ENCODE results near the gene HIGD2B. TPM values are rescaled to one million over a fixed set of nuclear protein-coding genes. Genes with fewer than 3 reads are reported as not detected.
A peak's percentile ranks its signal among the peaks of the same experiment; 100 is the strongest.
"Not testable (repeated sequence)": the region's sequence is repeated elsewhere in the genome, so short reads cannot be mapped to it uniquely, and the experiment has no call there.

The HIGD2B gene
- total RNA-seq, 4 donors from 2014 or later: not detected

GRCh38 chr15:72671525-72671924 lies 14.5 kb downstream of the HIGD2B start:
- DNase-seq (ENCODE audit: low spot score): no peak
- ATAC-seq (ENCODE audit: low FRiP score): no peak
- TF ChIP-seq, protein P1, sequence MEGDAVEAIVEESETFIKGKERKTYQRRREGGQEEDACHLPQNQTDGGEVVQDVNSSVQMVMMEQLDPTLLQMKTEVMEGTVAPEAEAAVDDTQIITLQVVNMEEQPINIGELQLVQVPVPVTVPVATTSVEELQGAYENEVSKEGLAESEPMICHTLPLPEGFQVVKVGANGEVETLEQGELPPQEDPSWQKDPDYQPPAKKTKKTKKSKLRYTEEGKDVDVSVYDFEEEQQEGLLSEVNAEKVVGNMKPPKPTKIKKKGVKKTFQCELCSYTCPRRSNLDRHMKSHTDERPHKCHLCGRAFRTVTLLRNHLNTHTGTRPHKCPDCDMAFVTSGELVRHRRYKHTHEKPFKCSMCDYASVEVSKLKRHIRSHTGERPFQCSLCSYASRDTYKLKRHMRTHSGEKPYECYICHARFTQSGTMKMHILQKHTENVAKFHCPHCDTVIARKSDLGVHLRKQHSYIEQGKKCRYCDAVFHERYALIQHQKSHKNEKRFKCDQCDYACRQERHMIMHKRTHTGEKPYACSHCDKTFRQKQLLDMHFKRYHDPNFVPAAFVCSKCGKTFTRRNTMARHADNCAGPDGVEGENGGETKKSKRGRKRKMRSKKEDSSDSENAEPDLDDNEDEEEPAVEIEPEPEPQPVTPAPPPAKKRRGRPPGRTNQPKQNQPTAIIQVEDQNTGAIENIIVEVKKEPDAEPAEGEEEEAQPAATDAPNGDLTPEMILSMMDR (IDR thresholded peaks at IDR 0.05): no peak

GRCh38 chr15:72670656-72671352 lies 15.2 kb downstream of the HIGD2B start:
- TF ChIP-seq, protein P1 (IDR thresholded peaks at IDR 0.05): peak in 1 of 3 donors; percentile 54
- ATAC-seq (ENCODE audit: low FRiP score) (peak; percentile 87), DNase-seq (ENCODE audit: low spot score) (peak; percentile 60)

GRCh38 chr15:72669803-72670202 lies 16.2 kb downstream of the HIGD2B start:
- ATAC-seq (ENCODE audit: low FRiP score); DNase-seq (ENCODE audit: low spot score): not testable (repeated sequence)

DNA sequence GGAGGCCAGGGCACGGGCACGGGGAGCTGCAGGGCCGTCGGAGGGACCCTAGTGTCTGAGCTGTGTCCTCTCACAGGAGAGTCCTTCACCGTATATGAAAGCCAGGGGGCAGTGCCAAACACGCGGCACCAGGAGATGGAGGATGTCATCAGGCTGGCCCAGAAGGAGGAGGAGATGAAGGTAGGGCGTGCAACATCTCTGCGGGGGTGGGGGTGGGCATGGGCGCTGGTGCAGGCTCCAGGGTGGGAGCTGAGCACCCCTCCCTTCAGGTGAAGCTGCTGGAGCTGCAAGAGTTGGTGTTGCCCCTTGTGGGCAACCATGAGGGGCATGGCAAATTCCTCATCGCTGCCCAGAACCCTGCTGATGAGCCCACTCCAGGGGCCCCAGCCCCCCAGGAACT lies 20.3 kb downstream of the HIGD2B start:
- not testable (repeated sequence) for DNase-seq (ENCODE audit: low spot score); ATAC-seq (ENCODE audit: low FRiP score)

- DNase-seq (ENCODE audit: low spot score); ATAC-seq (ENCODE audit: low FRiP score): not testable (repeated sequence)
Observed at GRCh38 chr15:72663931-72664330, 22.1 kb downstream of the HIGD2B start.

DNA sequence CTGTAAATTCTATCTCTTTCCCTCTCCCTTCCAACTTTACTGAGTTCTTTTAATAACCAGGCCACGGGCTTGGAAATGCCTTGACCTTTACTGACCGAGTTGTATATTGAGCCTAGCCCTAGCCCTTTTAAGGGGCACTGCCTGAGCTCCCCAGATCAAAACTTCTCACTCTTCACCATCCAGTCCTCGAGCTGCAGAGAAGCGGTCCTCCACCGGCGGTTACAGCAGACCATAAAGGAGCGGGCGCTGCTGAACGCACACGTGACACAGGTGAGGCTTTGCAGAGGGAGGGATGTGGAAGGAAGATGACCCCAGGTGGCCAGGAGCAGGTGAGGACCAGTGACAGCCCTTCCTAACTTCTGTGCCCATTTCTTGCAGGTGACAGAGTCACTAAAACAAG lies 24.9 kb downstream of the HIGD2B start:
- not testable (repeated sequence) for ATAC-seq (ENCODE audit: low FRiP score); DNase-seq (ENCODE audit: low spot score)

DNA sequence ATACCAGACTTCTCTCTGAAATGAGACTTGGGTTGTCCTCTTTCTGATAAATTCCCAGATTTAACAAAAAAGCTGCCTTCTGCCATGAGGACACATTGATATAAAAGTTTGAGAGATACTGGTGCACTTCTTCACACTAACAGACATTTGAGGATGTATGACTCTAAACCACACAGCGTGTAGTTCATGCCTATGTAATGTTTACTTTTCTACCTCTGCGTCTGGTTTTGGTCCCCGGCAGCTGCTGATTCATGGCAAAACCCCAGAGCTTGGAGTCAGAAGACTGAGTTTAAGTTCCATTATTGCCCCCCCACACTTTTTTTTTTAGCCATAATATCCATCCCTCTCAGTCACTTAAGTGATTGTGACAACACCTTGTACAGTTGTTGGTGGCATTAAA lies 30.0 kb downstream of the HIGD2B start:
- not testable (repeated sequence) for DNase-seq (ENCODE audit: low spot score); ATAC-seq (ENCODE audit: low FRiP score)

DNA sequence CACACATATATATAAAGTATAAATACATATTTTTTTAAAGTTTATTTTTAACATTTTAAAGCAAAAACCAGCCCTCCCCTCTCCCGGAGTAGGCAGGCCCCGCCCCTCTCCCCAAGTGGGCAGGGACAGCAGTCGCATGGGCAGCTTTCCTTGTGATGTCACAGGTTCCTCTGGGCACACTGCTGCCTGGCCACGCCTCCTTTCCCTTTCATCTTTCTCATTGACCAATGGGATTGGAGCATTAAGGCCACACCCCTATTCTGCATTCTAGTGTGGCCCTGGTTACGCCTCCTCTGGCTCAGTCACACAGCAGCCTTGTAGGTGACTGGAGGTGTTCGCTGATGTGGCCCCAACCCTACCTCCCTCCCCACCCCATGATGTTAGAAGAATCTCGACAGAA lies 31.6 kb downstream of the HIGD2B start, which contains the start of gene GOLGA6B:
TSS of gene GOLGA6B (plus strand) at position 301 of the 400 bp plus-strand sequence. CDS start at position 342, 41 bp downstream.
- ATAC-seq (ENCODE audit: low FRiP score); DNase-seq (ENCODE audit: low spot score): not testable (repeated sequence)

- DNase-seq (ENCODE audit: low spot score); ATAC-seq (ENCODE audit: low FRiP score): not testable (repeated sequence)
Observed at GRCh38 chr15:72648631-72649253, 37.2 kb downstream of the HIGD2B start.

DNA sequence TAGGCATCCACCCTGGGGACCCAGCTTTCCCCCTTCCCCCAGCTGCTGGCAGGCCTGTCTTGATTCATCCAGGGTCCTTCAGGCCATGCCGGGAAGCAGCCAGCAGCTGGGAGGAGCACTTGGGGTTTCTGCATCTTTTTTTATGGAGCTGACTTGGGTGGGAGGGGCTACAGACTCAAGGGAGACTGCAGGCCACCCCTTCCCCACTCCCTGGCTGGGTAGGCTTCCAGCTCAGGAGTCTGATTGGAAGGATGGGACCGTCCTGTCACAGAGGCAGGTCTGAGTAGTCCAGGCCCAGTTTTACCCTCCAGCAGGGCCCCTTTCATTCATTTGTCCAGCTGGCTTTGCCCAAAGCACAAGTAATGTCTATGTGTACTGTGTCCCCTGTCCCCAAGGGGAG lies 43.7 kb downstream of the HIGD2B start:
- not testable (repeated sequence) for DNase-seq (ENCODE audit: low spot score); ATAC-seq (ENCODE audit: low FRiP score)

DNA sequence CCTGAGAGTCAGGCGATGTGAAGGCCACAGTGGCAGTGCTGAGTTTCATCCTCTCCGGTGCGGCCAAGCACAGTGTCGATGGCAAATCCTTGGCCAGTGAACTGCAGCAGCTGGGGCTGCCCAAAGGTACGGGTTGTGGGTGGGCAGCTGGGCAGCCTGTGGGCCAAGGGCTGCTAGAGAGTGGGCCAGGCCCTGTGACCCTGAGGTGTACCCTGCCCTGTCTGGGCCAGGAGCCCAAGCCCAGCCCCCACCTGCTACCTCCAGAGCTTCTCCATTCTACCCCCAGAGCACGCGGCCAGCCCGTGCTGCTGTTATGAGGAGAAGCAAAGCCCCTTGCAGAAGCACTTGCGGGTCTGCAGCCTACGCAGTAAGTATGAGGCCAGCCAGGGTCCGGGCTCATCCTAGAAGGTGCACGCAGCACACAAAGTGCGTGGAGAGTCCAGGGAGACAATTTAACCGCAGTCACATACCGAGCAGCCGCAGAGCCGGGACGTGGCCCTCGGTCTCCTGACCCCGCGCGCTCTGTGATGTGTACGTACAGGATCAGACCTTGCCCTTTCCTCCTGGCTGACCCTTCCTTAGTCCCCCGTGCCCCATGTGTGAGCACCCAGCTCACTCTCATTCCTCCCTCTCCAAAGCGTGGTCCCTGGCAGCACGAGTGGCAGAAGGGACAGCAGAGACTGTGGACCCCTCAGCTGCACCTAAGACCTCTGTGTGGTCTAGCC lies 46.1 kb downstream of the HIGD2B start:
- not testable (repeated sequence) for ATAC-seq (ENCODE audit: low FRiP score)

DNA sequence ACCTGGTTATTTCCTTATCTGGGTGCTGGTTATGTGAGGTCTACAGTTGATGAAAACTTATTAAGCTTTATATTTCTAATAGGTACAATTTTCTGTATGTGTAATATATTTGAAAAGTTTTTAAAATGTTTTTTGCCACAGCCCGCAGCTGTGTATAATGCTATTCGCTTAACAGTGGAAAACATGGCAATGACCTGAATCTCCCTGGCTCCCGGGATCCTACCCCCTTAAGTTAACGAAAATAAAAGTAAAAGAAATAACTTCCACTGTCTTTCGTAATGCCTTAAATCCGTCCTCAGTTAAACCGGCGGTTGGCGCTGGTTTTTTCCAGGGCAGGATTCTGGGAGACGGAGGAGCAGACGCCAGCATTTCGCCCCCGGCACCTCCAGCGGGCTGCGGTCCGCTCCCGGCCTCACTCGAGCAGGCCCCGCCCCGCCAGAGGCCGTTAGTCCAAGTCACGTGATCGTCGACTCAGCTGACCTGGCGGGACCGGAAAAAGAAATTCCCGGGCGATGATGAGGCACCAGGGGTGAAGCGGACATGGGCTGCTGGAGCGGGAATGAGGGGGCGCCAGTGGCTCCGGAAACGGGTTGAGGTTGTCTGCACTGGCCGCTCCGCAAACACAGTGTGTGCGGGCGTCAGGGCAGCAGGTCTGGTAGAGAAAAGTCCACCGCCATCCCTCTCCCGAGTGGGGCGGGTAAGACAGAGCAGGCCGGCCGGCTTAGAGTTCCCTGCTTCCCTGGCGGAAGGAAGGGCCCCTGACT lies 49.3 kb downstream of the HIGD2B start:
- peak; percentile 82 for ATAC-seq (ENCODE audit: low FRiP score)
- not testable (repeated sequence) for DNase-seq (ENCODE audit: low spot score)

More for the DNA sequence above, 46.1 kb downstream of the HIGD2B start:
- not testable (repeated sequence) for DNase-seq (ENCODE audit: low spot score)

DNA sequence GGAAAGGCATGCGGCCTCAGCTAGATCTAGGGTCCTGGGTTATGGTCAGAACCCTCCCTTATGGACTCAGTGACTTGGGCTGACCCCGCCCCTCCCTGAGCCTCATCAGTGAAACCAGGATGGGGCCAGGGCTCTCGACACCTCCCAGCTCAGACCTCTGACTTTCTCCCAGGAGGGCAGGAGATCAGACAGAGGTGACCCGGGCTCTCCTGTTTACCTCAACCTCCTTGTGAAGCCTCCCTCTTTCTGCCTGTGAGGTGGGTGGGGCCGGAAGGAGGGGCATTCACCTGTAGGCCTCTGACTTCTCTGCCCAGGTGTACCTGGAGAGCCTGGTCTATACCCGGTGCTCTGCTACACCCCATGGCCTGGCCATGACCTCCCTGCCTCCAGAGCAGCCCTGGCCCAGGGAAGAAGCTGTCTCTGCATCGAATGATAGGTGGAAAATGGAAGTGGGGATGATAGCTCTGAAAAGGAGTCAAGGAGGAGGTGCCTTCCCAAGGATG lies 56.9 kb downstream of the HIGD2B start:
- not testable (repeated sequence) for DNase-seq (ENCODE audit: low spot score); ATAC-seq (ENCODE audit: low FRiP score)

- not testable (repeated sequence) for DNase-seq (ENCODE audit: low spot score); ATAC-seq (ENCODE audit: low FRiP score)
Observed at GRCh38 chr15:72628249-72629067, 57.5 kb downstream of the HIGD2B start.

- ATAC-seq (ENCODE audit: low FRiP score); DNase-seq (ENCODE audit: low spot score): not testable (repeated sequence)
Observed at GRCh38 chr15:72626153-72626552, 59.8 kb downstream of the HIGD2B start.
